ENCODE data around the gene SFXN5.

The SFXN5 gene

GRCh38 chr2:73053316-73054114, 18.0 kb downstream of the SFXN5 start:
- DNase-seq = no peak

GRCh38 chr2:73050121-73050545, 21.4 kb downstream of the SFXN5 start:
- DNase-seq = no peak

GRCh38 chr2:73043929-73044832, 27.3 kb downstream of the SFXN5 start:
- no peak for DNase-seq

- DNase-seq = no peak
Observed at GRCh38 chr2:73043276-73043675, 28.2 kb downstream of the SFXN5 start.

- no peak for DNase-seq
Observed at GRCh38 chr2:73037947-73038585, 33.4 kb downstream of the SFXN5 start.

GRCh38 chr2:73036766-73037165, 34.7 kb downstream of the SFXN5 start:
- no peak for DNase-seq

- DNase-seq = no peak
Observed at GRCh38 chr2:73035899-73036711, 35.4 kb downstream of the SFXN5 start.

- DNase-seq = no peak
Observed at GRCh38 chr2:73034661-73035375, 36.7 kb downstream of the SFXN5 start.

GRCh38 chr2:73033766-73034381, 37.6 kb downstream of the SFXN5 start:
- DNase-seq = no peak

GRCh38 chr2:73033142-73033765, 38.3 kb downstream of the SFXN5 start:
- DNase-seq = no peak

GRCh38 chr2:73032702-73033097, 38.8 kb downstream of the SFXN5 start:
- no peak for DNase-seq

GRCh38 chr2:73031725-73032701, 39.5 kb downstream of the SFXN5 start:
- DNase-seq = no peak

- no peak for DNase-seq
Observed at GRCh38 chr2:73031095-73031678, 40.3 kb downstream of the SFXN5 start.

- DNase-seq = no peak
Observed at GRCh38 chr2:73028841-73029240, 42.7 kb downstream of the SFXN5 start.

GRCh38 chr2:73027340-73027739, 44.2 kb downstream of the SFXN5 start:
- no peak for DNase-seq

- DNase-seq = no peak
Observed at GRCh38 chr2:73023497-73023896, 48.0 kb downstream of the SFXN5 start.

GRCh38 chr2:73022024-73022568, 49.4 kb downstream of the SFXN5 start:
- no peak for DNase-seq

- no peak for DNase-seq
Observed at GRCh38 chr2:73021371-73022010, 50.0 kb downstream of the SFXN5 start.

Measured in stimulated activated naive CD4-positive, alpha-beta T cell (primary cell).